ENCODE results near the gene TTBK1.

The TTBK1 gene

DNA sequence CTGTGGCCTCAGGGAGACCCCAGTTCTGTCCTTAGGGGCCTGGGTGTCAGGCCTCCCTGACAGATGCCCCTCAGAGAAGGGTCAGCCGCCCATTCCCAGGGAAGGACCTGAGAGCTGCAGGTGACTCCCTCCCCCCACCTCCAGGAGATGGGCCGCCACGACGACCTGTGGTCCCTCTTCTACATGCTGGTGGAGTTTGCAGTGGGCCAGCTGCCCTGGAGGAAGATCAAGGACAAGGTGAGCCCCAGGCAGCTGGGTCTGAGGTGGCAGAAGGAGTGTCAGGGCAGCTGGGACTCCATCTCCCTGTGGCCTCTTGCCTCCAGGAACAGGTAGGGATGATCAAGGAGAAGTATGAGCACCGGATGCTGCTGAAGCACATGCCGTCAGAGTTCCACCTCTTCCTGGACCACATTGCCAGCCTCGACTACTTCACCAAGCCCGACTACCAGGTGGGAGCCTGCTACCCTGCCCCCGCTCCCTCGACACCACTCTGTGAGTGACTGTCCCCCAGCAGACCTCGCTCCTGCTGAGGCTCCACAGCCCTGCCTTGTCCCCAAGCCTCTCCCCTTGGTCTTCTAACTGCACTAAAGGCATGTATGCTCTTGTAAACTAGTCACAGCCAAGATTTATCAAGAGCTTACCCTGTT, 12.2 kb downstream of the TTBK1 start:
- no peak for DNase-seq (ENCODE audit: low read depth in 2 of 2)

DNA sequence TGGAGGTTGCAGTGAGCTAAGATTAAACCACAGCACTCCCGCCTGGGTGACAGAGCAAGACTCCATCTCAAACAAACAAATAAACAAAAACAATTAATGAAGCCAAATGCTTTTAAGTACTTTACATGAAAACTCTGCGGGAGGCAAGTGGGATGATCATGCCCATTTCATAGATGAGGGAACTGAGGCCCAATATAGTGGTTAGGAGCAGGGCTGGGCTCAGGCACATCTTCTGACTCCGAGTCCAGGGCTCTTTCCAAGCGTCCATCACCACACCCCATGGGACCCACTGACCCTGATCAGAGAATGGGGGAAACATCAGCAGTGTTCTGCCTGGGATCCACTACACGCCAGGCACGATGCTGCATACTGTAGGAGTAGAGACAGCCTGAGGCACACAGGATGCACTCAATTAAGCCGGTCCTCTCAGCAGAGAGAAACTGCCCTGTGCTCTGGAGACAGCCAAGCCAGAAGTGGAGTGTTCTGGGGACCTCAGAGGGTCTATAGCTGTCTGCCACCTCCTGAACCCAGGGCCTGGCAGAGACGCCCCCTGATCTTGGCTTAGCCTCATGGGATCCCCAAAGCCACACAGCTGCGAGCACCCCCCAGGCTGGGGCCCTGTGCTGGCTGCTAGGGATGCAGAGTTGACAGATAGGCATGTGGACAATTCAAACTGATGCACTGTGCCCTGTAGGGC, 13.5 kb downstream of the TTBK1 start:
- DNase-seq (ENCODE audit: low read depth in 2 of 2): no peak

DNA sequence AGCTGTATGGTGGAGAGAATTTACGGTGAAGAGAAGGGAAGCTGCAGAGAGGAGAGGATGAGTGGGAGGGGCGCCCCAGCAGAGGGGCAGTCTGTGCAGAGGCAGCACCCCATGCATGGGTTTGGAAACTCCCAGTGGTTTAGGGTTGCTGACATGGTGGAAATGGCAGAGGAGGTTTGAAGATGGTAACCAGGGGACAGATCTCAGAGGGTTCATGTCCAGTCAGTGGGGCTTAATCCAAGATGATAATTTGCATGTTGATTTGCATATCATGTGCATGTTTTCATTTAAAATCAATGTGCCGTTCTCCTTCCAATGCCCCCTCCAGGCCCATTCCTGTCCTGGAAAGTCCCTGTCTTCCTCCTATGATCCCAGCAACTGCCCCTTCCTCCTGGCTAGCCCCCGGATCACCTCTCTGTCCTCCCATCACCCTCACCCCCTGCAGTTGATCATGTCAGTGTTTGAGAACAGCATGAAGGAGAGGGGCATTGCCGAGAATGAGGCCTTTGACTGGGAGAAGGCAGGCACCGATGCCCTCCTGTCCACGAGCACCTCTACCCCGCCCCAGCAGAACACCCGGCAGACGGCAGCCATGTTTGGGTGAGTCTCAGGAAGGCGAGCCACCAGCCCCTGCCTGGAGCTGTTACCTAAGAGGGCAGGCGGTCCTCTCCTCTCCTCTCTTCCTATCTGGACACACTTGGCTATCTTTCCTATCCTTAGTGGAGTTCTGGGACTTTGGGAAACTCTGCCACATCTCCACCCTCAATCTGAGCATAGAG, 14.3 kb downstream of the TTBK1 start:
- no peak for DNase-seq (ENCODE audit: low read depth in 2 of 2)

DNA sequence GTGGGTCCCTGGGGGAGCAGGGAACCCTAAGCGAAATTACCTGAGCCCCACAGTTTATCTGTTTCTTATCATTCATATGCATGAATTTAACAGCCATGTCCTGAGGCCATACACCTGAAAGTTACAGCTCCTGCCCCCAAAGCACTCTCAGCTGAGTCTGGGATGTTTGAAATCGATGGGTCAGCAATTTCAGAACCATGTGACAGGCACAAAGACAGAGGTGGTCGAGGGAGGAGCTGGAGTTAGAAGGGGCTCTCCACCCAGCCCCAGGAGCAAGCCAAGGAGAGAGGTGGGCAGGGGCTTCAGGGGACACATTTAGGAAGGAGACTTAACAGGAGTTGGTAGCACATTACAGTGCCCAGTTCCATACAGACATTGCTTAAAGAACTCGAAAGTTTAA, 14.9 kb downstream of the TTBK1 start:
- no peak for DNase-seq (ENCODE audit: low read depth in 2 of 2)

DNA sequence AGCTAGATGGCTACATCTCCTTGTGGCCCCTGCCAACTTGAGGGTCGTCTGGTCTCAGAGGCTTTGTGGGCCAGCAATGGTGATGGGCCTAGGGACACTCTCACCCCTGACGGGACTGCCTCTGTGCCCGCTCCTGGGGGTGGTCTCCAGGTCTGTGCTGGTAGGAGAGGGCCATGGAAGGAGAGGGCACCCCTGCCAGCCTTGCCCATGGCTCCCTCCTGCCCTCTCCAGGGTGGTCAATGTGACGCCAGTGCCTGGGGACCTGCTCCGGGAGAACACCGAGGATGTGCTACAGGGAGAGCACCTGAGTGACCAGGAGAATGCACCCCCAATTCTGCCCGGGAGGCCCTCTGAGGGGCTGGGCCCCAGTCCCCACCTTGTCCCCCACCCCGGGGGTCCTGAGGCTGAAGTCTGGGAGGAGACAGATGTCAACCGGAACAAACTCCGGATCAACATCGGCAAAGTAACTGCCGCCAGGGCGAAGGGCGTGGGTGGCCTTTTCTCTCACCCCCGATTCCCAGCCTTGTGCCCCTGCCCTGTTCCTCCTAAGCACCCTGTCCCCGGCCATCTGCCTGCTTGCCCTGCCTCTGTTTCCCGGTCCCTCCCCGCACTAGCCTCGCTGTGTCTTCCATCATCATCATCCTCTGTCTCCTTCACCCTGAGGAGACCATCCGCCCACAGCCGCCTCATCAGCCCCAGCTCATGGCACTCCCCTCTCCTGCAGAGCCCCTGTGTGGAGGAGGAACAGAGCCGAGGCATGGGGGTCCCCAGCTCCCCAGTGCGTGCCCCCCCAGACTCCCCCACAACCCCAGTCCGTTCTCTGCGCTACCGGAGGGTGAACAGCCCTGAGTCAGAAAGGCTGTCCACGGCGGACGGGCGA, 15.8 kb downstream of the TTBK1 start:
- no peak for DNase-seq (ENCODE audit: low read depth in 2 of 2)

DNA sequence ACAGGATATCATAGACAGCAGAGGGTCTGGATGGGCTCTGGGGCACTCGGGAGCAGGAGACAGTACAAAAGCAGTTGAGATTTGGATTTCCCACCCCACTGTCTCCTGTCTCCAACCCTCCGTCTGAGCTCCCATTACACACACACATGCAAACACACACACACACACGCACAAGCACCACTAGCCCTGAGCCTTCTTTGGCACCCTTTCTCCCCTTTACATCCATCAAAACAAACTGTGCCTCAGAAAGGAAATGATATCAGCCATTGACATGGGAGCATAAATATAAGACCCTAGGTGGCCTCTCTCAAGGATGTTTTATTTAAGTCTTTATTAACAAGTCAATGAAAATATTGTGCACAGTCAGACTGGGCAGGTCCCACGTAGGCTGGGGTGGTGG, 17.5 kb downstream of the TTBK1 start:
- DNase-seq (ENCODE audit: low read depth in 2 of 2): no peak

DNA sequence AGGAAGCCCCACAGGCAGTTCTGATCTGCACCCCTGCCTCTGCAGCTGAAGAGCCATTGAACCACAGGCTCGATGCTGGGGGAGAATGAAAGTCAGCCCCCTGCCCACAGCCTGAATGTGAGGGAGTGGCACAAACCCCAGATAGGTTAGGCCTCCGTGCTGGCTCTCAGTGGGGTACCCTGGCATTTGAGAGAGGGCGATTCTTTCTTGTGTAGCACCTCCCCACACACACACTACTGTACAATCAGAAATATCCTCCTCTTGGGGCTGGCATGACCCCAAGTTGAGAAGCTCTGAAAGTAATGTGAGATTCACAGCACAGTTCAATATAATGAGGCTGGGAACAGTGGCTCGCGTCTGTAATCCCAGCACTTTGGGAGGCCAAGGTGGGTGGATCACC, 17.9 kb downstream of the TTBK1 start:
- DNase-seq (ENCODE audit: low read depth in 2 of 2): no peak

DNA sequence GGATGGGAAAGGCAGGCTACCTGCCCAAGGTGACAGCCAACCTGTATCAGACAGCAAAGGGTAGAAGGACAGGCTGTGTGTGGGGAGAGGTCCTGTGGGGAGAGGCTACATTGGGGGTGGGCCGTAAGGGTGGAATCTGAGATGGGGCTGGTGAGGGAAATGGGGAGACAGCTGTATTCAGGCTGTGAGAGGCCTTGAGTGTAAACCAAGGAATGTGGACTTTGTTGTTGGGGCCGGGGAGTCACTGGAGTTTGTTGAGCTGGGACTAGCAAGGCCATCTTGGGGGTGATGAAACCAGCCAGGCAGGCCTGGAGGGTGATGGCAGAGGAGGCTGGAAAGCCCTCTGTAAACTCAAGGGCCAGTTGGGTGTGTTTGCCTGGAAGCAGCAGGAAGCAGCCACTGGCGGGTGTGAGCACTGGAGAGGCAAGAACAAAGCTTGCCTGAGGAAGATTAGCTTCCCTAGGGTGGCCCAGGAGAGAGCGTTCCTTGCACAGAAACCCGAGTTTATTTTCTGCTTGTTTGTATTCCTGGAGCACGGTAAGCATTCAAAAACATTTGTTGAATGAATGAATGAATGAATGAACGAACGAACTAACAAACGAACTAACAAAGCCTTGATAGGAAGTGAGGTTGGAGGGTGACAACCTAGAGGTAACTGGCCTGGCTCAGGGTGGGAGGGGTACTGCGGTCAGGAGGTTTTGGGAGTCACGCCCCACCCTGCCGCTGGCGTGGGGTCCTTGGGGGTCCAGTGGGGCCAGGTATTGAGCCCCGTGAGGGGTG, 18.9 kb downstream of the TTBK1 start:
- DNase-seq (ENCODE audit: low read depth in 2 of 2): no peak

DNA sequence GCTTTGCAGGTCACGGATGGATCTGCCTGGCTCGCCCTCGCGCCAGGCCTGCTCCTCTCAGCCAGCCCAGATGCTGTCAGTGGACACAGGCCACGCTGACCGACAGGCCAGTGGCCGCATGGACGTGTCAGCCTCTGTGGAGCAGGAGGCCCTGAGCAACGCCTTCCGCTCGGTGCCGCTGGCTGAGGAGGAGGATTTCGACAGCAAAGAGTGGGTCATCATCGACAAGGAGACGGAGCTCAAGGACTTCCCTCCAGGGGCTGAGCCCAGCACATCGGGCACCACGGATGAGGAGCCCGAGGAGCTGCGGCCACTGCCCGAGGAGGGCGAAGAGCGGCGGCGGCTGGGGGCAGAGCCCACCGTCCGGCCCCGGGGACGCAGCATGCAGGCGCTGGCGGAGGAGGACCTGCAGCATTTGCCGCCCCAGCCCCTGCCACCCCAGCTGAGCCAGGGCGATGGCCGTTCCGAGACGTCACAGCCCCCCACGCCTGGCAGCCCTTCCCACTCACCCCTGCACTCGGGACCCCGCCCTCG, 19.6 kb downstream of the TTBK1 start:
- no peak for DNase-seq (ENCODE audit: low read depth in 2 of 2)

DNA sequence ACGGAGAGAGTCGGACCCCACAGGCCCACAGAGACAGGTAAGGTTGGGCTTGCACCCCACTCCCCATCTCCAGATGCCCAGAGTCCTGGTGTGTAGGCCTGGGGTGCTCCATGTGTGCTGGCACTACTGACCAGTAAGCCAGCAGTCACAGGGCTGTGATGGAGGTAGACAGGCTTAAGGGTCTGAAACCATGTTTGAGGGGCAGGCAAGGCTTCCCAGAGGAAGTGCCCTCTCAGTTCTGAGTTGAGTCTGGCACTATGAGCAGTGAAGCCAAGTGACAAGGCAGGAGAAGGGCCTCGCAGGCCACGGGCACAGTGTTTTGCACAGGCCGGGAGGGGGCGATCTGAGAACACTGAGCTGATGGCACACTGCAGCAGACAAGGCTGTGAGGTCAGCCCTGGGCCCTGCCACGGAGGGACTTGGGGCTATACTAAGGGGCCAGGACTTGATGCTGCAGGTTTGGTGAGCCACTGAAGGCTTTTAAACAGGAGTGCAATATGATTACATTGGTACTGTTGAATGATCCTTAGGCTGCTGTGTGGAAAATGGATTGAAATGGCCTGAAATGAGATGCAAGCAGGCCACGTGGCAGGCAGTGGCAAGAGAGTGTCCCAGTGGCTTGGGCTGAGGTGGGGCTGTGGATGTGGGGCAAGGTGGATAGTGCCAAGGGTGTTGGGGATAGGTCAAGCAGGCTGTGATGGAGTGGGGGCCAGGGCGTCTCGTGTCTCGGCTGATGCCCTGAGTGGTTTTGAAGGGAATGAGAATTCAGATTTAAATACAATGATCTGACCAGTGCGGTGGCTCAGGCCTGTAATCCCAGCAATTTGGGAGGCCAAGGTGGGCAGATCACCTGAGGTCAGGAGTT, 20.3 kb downstream of the TTBK1 start:
- peak; percentile 62 to 65 for DNase-seq (ENCODE audit: low read depth in 2 of 2)

DNA sequence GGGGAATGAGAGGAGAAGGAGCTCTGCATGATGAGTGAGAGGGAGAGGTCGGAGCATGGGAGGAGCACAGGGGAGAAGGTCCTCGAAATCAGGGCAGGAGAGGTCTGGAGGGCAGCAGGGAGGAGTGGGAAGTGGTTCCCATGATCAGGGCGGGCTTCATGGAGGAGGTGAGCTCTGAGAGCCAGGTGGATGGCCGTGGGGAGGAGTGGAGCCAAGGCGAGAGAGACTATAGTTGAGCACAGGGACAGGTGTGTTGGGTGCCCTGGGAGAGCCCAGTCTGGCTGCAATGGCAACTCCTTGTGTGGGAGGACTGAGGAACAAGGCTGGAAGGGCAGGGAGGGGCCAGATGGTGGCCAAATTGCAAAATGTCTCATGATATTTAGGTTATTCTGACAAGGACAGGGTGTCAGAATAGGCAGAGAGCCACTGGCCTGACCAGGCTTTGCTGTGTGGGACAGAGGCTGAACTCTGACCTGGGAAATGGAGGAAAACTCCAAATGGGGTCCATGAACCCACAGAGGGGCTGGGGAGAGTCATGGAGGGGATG, 21.4 kb downstream of the TTBK1 start:
- no peak for DNase-seq (ENCODE audit: low read depth in 2 of 2)

DNA sequence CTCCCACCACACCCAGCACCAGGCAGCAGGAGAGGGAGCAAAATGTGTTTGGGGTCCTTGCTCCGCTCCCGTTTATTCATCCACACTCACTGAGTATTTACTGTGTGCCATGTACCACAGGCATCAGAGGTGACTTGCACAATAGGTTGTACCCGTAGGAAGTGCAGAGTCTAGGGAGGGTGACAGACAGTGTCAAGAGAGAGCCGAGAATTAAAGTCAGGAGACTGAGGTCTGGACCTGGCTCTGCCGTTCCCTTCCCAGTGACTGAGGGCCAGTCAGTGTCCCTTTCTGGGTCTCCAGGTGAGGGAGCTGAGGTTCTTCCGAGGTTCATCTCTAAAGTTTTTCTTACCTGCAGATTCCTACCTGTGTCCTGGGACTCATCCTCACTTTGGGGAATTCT, 22.3 kb downstream of the TTBK1 start:
- DNase-seq (ENCODE audit: low read depth in 2 of 2): no peak

DNA sequence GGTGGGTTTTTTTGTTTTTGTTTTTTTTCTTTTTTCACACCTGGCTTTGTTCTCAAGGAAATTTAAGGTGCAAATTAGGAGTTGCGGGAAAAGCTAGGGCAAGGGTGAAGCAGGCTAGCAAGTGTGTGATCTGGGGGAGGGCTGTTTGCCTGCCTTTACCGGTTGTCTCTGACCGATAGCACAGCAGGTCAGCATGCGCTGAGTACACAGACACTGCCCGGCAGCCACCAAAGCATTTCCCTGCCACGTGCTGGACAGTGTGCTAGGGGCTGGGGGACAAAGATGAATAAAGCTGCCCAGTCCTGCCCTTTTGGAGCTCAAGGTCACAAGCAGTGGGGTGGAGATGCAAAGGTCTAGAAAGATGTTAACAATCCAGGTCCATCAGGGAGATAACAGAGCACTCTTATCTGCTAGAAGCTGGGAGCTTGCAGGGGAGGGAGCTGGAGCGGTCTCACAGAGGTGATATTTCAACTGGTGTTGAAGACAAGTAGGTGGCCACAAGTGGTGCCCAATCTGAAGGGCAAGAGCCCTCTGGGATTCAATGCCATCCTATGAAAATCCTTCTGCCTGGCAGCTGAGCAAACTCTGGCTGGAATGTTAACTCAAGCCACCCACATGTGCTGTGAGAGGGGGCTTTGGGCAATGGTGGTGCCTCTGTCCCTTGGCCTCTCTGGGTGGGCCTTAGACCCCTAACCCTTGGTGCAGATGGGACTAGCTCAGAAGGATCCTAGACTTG, 24.5 kb downstream of the TTBK1 start:
- no peak for DNase-seq (ENCODE audit: low read depth in 2 of 2)

DNA sequence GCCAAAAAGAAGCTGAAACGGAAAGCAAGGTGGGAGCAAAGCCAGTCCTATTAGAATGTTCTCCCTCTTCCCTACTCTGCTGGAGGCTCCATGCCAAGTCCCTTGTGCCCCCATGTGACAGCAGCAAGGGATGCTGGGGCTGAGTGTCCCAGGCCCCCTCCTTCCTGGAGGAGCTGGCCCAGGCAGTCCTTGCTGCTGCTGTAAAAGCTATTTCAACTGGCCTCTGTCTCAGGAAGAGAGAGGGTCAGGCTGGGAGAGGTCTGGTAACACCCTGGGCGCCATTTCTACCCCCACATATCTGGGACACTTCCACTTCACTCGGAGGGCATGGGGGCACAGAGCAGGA, 25.0 kb downstream of the TTBK1 start:
- DNase-seq (ENCODE audit: low read depth in 2 of 2): no peak

DNA sequence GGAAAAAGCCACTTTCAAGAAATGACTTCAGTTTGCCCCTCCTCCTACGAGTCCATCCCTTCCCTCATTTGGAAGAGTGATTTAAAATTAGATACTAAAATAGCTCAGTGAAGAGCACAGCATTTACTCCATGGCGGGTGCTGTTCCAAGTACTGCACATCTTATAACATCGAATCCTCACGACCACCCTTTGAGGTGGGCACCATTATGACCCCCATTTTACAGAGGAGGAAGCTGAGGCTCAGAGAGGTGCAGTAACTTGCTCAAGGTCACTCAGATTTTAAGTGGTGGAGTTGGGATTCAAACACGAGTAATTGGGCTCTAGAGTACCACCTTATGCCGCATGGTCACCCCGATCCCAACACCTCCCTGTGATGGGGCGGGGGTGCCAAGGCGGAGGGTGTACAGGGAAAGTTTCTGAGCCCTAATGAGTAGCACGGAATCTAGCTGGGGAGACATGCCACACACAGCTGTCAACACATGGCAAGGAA, 25.5 kb downstream of the TTBK1 start:
- no peak for DNase-seq (ENCODE audit: low read depth in 2 of 2)

DNA sequence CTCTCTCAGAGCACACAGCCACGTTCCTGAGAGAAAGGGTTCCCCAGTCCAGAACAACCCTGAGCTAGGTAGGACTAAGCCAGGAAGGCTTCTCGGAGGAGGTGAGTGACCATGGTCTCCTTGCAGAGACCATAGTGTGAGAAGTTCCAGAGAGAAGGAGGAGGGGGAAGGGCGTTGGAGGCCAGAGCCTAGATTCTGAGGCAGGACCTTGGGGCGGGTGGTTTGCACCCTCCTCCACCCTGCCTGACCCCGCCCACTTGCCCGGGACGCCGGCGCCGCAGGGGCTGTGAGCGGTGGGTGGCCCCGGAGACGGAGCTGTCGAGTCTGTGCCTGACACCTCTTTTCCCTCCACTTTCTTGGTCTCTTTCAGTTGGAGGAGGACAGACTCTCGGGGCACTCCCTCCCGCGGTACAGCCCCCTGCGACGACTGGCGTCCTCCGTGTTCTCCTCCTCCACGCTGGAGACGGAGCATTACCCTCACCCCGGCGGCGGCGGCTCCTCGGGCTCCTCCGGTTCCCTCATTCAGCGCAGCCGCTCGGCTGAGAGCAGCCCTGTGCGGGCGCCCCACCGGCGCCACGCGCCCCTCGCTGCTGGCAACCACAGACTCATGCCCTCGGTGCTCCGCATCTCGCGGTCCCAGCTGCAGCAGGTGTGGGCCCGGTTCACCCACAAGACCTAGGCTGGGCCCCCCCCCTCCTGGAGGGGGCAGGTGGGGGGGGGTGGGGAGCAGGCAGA, 26.2 kb downstream of the TTBK1 start:
- peak; percentile 30 to 35 for DNase-seq (ENCODE audit: low read depth in 2 of 2)

DNA sequence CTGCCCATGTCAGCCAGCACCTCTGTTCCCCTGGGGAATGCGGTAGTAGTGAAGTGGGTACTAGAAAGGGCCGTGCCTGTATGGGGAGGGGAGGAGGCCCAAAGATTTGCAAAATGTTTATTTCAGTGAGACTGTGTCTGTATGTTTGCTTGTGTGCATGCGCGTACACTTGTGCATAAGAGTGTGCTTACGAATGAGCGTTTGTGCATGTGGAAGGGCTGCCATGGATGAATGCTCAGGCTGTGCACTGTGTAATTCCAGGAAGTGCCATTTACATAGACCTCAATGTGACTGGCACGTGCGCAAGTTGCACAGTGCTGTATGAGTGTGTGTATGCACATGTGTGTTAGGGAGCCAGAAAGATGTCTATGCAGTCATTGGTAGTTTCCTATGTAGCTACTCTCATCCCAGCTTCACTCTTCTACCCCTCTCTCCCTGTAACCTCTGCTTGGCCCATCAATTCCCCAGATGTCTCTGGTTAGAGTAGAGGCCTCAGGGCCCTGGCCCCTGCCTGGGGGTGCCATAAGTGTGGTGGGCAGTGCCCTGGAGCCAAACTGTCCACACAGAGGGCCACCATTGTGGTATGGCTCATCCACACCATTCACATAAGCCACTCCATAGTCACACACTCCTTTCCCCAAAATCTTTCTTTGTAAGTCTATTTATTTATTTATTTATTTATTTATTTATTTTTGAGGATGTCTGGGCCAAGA, 28.0 kb downstream of the TTBK1 start:
- no peak for DNase-seq (ENCODE audit: low read depth in 2 of 2)

DNA sequence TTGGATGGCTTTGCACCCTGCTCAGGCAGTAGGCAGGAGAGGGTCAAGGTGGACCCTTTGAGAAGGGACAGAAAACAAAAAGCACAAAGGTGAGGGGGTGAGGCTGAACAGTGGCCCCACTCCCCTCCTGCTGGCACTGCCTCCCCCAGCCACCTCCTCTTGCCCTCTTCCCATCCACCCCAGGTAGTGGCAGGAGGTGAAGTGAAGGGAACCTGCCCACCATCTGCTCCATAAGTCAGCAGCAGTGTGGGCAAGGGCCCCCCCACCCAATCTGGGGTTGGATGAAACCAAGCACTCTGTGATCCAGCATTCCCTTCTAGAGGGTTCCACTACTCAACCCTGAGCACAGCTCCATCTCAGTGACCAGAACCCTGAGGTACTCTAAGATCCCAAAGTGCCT, 28.7 kb downstream of the TTBK1 start:
- no peak for DNase-seq (ENCODE audit: low read depth in 2 of 2)

Measured in stimulated activated CD8-positive, alpha-beta memory T cell treated with anti-CD3 and anti-CD28 coated beads, Interleukin-2, amount 100 ng/mL, for 48 hours (primary cell).